ENCODE results near the gene SPATS1.

DNA sequence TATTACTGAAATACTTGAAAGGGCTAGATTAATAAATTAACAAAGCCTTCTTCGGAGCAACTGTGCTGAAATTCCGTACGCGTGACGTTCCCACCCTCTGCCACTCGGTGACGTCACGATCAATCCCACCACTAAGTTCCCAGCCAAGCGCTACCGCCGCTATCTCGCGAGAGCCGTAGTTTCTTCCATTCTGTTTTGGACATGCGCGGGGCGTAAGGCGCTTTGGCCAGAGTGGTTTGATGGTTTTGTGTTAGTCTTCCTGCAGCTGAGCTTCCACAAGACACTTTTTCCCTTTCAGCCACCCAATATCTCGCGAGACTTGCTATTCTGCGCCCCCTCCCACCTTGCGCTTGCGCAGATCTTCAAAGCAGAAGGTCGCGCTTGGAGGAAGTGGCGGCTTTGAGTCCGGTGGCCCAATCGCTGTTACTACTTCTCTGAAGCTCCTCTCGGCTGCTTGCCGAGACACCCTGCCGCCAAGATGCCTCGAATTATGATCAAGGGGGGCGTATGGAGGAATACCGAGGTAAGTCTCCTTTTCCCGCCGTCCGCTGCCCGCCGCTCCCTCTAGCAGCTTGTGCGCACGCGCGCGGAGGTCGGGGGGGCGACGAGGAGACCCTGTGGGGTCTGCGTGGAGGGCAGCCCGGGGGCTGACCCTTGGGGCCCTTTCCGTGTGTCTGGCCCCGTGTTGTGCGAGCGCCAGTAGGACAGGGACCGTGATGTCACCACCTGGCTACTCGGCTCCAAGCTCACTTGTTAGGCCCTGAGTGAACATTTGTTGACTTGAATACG is 45.1 kb downstream of the SPATS1 start, which contains the start of gene CDC5L:
- TF ChIP-seq EZH2 (IDR thresholded peaks at IDR 0.05; ENCODE audit: low read length) = no peak
- TF ChIP-seq, protein P1, sequence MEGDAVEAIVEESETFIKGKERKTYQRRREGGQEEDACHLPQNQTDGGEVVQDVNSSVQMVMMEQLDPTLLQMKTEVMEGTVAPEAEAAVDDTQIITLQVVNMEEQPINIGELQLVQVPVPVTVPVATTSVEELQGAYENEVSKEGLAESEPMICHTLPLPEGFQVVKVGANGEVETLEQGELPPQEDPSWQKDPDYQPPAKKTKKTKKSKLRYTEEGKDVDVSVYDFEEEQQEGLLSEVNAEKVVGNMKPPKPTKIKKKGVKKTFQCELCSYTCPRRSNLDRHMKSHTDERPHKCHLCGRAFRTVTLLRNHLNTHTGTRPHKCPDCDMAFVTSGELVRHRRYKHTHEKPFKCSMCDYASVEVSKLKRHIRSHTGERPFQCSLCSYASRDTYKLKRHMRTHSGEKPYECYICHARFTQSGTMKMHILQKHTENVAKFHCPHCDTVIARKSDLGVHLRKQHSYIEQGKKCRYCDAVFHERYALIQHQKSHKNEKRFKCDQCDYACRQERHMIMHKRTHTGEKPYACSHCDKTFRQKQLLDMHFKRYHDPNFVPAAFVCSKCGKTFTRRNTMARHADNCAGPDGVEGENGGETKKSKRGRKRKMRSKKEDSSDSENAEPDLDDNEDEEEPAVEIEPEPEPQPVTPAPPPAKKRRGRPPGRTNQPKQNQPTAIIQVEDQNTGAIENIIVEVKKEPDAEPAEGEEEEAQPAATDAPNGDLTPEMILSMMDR (optimal IDR thresholded peaks at IDR 0.05 in 1 of 3, IDR thresholded peaks at IDR 0.05 in 1 of 3, conservative IDR thresholded peaks at IDR 0.05 in 1 of 3; ENCODE audit: extremely low read depth in 1 of 3, insufficient read depth in 2 of 3, low read length in 3 of 3) = no peak
